GM23338 (cell line): ENCODE data around the gene SORBS2.

Source experiments
- EZH2 ChIP-seq: fragments of 200-600 bp; sonication (generic); IDR thresholded peaks from one replicate; pipeline ENCODE4 v1.8.0; 2017; ENCODE audit warnings: antibody characterized with exemption, mild to moderate bottlenecking, low read depth; ENCODE audit not compliant: unreplicated experiment
- EZH2phosphoT487 ChIP-seq: fragments of 200-600 bp; sonication (generic); IDR thresholded peaks from one replicate; pipeline ENCODE4 v1.8.1; 2018; ENCODE audit warnings: antibody characterized with exemption; ENCODE audit not compliant: unreplicated experiment
- POLR2AphosphoS5 ChIP-seq: IDR thresholded peaks from 2 replicates; pipeline ENCODE4 v1.6.1; 2016; ENCODE audit warnings: antibody characterized with exemption, low read depth
- TF ChIP-seq, protein P1 (sequence below), 2 experiments: fragments of 200-600 bp in 1 of 2; sonication (generic) in 1 of 2; conservative IDR thresholded peaks; 2 replicates each; pipeline versions ENCODE4 v1.5.1 to v1.6.1; 2016 to 2017; ENCODE audit warnings: antibody characterized with exemption in 2 of 2, low read depth in 2 of 2, mild to moderate bottlenecking in 2 of 2, moderate library complexity in 1 of 2
- TF ChIP-seq, protein P2 (sequence below): IDR thresholded peaks from one replicate; pipeline ENCODE4 v1.6.1; 2018; ENCODE audit warnings: antibody characterized with exemption; ENCODE audit not compliant: unreplicated experiment

DNA sequence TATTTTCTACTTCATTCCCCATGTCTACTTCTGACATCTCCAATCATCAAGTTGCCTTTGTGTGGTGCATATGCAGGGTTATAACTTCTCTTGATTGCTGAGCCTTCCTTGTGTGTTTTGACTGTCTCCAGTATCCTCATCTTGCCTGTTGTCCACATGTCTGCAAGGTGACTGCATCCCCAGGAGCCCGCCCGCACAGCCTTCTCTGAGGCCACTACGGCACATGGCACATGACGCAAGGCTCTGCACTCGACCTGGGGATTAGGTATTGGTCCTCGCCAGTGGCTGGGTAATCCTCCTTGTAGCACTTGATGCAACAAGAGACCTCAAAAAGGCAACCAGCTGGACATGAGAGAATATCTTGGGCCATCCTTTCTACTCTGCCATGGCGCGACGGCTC lies 122.6 kb downstream of the SORBS2 start:
- TF ChIP-seq, protein P1, sequence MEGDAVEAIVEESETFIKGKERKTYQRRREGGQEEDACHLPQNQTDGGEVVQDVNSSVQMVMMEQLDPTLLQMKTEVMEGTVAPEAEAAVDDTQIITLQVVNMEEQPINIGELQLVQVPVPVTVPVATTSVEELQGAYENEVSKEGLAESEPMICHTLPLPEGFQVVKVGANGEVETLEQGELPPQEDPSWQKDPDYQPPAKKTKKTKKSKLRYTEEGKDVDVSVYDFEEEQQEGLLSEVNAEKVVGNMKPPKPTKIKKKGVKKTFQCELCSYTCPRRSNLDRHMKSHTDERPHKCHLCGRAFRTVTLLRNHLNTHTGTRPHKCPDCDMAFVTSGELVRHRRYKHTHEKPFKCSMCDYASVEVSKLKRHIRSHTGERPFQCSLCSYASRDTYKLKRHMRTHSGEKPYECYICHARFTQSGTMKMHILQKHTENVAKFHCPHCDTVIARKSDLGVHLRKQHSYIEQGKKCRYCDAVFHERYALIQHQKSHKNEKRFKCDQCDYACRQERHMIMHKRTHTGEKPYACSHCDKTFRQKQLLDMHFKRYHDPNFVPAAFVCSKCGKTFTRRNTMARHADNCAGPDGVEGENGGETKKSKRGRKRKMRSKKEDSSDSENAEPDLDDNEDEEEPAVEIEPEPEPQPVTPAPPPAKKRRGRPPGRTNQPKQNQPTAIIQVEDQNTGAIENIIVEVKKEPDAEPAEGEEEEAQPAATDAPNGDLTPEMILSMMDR (conservative IDR thresholded peaks at IDR 0.05; ENCODE audit: low read depth in 2 of 2) = no peak
- TF ChIP-seq EZH2 (no peak), POLR2AphosphoS5 (no peak), EZH2phosphoT487 (no peak)
- TF ChIP-seq, protein P2, sequence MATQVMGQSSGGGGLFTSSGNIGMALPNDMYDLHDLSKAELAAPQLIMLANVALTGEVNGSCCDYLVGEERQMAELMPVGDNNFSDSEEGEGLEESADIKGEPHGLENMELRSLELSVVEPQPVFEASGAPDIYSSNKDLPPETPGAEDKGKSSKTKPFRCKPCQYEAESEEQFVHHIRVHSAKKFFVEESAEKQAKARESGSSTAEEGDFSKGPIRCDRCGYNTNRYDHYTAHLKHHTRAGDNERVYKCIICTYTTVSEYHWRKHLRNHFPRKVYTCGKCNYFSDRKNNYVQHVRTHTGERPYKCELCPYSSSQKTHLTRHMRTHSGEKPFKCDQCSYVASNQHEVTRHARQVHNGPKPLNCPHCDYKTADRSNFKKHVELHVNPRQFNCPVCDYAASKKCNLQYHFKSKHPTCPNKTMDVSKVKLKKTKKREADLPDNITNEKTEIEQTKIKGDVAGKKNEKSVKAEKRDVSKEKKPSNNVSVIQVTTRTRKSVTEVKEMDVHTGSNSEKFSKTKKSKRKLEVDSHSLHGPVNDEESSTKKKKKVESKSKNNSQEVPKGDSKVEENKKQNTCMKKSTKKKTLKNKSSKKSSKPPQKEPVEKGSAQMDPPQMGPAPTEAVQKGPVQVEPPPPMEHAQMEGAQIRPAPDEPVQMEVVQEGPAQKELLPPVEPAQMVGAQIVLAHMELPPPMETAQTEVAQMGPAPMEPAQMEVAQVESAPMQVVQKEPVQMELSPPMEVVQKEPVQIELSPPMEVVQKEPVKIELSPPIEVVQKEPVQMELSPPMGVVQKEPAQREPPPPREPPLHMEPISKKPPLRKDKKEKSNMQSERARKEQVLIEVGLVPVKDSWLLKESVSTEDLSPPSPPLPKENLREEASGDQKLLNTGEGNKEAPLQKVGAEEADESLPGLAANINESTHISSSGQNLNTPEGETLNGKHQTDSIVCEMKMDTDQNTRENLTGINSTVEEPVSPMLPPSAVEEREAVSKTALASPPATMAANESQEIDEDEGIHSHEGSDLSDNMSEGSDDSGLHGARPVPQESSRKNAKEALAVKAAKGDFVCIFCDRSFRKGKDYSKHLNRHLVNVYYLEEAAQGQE = no peak
